WI38 (cell line): ENCODE results near the gene IGFL4.

Source experiments
- H3K4me3 ChIP-seq: 2 replicates; pipeline ENCODE4 v1.5.1; 2011; ENCODE audit warnings: low read depth, mild to moderate bottlenecking, control low read depth, low read length
- TF ChIP-seq, protein P1 (sequence below): IDR thresholded peaks from 2 replicates; pipeline ENCODE4 v1.5.1; 2012; ENCODE audit warnings: low read depth, mild to moderate bottlenecking, control low read depth, low read length

The IGFL4 gene

DNA sequence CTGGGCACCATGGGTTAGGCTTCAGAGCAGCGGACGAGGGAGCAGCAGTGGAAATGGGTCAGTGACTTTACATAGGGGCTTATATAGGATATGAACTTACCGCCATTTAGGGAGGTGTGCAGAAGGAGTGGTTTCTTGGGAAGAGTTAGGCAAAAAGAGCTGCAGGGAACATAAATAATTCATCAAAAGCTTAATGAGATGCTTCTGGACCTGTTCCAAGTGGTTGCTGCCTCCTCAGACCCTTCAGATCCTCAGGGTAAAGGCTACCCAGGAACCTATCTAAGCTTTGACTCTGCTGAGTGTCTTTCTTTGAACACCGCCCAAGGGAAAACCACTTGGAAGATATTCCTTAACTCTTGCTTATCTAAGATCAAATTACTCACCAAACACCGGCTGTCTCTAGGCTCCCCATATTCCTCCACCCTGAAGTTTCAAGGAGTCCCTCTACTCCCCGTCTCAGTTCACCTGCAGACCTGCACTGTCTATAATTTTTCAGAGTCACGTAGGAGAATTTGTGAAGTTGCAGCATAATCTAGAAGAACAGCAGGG, at the start of gene IGFL4:
Gene IGFL4, minus strand, starts transcription at position 51 of the 549 bp plus-strand sequence. Its CDS starts 40 bp downstream, at position 11.
- TF ChIP-seq, protein P1, sequence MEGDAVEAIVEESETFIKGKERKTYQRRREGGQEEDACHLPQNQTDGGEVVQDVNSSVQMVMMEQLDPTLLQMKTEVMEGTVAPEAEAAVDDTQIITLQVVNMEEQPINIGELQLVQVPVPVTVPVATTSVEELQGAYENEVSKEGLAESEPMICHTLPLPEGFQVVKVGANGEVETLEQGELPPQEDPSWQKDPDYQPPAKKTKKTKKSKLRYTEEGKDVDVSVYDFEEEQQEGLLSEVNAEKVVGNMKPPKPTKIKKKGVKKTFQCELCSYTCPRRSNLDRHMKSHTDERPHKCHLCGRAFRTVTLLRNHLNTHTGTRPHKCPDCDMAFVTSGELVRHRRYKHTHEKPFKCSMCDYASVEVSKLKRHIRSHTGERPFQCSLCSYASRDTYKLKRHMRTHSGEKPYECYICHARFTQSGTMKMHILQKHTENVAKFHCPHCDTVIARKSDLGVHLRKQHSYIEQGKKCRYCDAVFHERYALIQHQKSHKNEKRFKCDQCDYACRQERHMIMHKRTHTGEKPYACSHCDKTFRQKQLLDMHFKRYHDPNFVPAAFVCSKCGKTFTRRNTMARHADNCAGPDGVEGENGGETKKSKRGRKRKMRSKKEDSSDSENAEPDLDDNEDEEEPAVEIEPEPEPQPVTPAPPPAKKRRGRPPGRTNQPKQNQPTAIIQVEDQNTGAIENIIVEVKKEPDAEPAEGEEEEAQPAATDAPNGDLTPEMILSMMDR: no peak
- no peak within 1 kb of the TSS for H3K4me3 ChIP-seq

DNA sequence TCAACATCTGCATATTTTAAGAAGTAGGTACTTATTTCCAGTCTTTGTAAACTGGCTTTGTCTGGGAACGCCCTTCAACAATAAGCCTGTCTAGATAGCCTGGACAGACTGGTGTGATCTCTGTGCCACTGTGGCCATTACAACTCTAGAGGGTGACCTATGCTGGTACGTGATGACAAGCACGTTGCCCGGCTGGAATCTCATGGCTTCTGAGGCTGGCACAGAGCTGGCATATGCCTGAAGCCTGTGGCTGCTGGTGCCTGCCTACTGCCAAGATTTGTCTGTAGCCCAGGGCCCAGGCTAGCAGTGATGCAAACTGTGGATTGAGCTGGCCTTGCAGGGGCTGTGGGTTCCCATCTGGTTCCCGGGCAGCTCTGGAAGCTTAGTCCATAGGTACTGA, 49.6 kb upstream of the IGFL4 start:
- TF ChIP-seq, protein P1: no peak
- no peak overlapping the region for H3K4me3 ChIP-seq

DNA sequence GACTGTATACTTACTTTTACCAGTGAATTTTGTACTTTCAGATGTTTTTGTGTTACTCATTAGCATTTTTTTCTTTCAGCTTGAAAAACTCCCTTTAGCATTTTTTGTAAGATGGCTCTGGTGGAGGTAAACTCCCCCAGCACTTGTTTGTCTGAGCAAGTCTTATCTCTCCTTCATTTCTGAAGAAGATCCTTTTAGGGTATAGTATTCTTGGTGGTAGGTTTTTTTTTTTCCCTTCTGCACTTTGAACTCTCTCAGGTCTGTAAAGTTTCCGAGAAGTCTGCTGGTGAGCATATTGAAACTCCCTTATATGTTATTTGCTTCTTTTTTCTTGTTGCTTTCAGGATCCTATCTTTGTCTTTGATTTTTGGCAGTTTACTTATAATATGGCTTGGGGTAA, 48.6 kb upstream of the IGFL4 start:
- TF ChIP-seq, protein P1: no peak
- H3K4me3 ChIP-seq: no peak overlapping the region

DNA sequence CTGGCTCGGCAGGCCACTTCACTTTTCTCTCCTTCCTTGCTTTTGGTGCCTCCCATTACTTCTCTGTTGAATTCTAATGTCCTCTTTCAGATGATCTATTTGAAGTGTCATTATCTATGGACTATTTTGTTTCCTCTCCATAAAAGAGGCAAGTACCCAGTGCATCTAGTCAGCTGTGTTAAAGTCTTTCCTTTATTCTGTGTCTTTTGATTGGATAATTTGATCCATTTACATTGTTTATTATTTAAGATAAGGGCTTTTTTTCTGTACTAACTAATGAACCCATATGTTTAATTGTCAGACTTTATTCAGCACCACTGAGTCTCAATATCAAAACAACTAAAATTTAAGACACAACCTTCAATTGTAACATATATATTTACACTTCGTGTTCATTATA, 47.3 kb upstream of the IGFL4 start:
- no peak overlapping the region for H3K4me3 ChIP-seq
- TF ChIP-seq, protein P1: no peak

DNA sequence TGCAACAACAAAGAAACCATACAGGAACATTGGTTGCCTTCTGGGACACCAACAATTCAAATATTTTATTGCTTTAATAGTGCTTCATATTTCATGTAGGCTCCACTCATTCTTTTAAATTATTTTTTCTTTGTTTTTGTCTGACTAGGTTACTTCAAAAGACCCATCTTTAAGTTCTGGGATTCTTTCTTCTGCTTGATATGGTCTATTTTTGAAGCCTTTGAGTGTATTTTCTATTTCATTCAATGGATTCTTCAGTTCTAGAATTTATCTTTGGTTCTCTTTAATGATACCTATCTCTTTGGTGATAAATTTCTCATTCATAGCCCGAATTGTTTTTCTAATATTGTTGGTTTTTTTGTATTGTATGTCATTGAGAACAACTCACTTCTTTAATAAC, 45.1 kb upstream of the IGFL4 start:
- H3K4me3 ChIP-seq: no peak overlapping the region
- TF ChIP-seq, protein P1: no peak

DNA sequence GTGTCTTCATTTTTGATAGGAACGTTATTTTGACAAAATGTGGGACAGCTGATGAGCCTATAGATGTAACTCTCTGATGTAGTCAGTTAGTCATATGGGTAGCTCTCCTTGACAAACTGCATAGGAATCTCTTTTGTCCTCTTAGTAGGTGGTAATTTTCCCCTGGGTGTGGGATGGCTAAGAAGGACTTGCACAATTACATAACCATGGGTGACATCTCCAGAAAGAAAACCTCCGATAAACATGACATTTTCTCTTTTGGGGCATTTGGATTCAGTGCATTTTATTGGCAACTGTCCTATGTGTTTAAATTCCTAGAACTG, 41.9 kb upstream of the IGFL4 start:
- TF ChIP-seq, protein P1: no peak
- H3K4me3 ChIP-seq: no peak overlapping the region

DNA sequence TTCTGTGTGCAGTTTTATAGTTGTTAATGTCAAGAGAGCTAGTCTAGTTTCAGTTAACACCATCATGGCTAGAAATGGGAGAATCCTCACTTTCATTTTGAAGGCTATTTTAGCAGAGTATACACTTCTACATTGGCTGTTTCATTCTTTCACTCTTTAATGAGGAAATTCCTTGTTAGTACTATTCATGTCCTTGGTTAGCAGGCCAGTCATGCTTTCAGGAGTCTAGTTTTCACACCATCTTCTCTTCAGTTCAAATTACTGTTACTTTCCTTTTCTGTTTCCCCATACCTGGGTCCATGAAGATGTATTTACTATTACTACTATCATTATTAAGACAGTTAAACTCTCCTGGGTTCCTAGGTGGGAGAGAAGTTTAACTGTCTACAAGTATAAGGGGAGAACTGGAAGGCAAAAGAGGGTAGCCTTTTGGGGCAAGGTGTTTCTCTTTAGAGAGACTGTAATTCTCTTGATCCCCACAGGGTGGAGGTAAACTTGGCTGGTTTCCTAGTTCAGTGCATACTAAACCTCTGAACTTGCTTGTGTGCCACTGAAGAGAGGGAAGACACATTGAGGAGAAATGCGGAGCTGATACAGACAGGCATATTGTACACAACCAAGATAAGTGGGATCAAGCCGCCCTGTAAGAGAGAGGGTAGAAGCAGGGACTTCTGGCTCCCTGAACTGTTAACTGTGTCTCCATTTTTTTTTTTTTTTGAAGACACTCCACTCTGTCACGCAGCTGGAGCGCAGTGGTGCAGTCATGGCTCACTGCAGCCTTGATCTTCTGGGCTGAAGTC, 41.3 kb upstream of the IGFL4 start:
- TF ChIP-seq, protein P1: peak; percentile 42; the same call in 1 of the 2 replicates
- no peak overlapping the region for H3K4me3 ChIP-seq
